Suppressor macrophage treated with lipopolysaccharide for 1 hour (primary cell): ENCODE measurements around the gene GNB1.
"Not testable (repeated sequence)": the region's sequence is repeated elsewhere in the genome, so short reads cannot be mapped to it uniquely, and the experiment has no call there.

Experiments
- DNase-seq, 3 donors: peaks; one replicate each; pipeline ENCODE4 v3.0.0-alpha.2; 2020 to 2022

GNB1 gene

DNA sequence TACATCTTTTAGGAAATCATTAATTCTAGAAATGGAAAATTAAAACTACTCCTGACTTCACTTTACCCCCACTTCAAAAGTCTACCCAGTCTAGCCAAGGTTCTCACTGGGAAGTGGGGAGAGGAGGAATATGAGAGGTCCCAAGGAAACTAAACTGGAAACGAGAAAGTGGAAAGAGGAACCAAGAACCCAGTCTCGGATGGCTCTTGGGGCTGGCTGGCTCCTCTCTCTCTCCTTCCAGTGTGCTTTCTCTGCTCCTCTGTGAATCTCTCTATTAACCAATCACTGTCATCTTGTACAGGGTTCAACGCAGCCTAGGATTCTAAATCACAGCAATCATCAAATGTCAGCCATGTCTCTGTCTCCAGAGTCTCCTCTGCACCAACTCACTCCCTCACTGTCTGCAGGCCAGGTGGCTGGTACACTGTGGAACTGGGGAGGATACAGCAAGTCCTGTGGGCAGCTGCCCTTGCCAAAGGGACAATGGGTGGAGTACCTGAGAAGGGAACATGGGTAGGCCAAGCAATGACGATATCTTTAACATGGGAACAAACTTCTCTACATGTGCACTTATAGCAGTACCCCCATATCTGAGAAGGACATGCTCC is 33.7 kb downstream of the GNB1 start:
- peak; percentile 28 to 47 (median 36) for DNase-seq

- DNase-seq, result not testable (repeated sequence)
These were observed 34.7 kb downstream of the GNB1 start for GRCh38 chr1:1856161-1856560.

GRCh38 chr1:1853593-1854257 is 37.2 kb downstream of the GNB1 start:
- no peak for DNase-seq

GRCh38 chr1:1852619-1853414 is 38.1 kb downstream of the GNB1 start:
- no peak for DNase-seq

DNA sequence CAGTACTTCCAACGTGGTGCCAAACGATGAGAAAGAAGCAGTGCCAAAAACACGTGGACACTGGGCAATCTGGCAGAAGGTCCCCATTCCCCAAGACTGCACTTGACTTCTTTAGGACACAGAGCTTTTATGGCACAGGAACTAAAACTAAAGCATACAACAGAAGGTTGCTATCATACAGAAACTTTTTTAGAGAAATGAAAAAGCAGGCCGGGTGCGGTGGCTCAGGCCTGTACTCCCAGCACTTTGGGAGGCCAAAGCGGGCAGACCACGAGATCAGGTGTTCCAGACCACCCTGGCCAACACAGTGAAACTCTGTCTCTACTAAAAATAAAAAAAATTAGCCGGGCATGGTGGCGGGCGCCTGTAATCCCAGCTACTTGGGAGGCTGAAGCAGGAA is 43.0 kb downstream of the GNB1 start:
- DNase-seq, result no peak

DNA sequence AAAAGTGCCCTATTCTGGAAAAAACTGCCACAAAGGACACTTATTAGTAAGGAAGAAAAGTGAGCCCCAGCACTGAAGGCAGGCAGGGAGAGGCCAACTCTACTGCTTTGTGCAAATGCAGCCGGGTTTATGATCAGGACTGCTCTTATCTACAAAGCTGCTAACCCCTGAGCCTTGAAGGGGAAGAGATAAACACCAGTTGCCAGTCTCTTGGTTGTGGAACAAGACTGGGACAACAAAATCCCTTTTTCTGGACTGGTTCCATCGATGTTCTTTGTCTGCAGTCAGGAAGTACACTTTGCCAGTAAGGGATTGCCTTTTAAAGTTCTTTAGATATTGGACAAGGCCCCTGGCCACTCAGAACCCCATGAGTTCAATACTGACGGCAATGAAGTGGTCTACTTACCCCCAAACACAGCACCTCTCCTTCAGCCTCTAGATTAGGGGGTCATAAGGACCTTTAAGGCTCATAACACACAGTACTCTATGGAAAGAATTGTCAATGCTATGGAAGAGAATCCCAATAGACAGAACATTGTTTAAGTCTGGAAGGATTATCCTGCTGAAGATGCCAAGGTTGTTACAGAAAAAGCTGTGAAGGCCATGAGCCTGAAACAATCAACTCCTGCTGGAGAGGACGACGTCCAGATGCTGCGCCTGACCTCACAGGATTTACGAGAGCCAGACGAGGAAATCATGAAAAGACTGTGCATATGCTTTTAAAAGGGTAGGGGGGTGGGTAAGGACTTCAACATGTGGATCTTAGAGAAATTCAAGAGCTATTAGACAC is 43.6 kb downstream of the GNB1 start:
- DNase-seq, result no peak

- DNase-seq, result no peak
These were observed 44.4 kb downstream of the GNB1 start for GRCh38 chr1:1846386-1846918.

GRCh38 chr1:1842360-1843146 is 48.3 kb downstream of the GNB1 start:
- no peak for DNase-seq

- DNase-seq, result peak; percentile 50 to 74 (median 66)
These were observed 49.3 kb downstream of the GNB1 start for GRCh38 chr1:1841575-1841995.

DNA sequence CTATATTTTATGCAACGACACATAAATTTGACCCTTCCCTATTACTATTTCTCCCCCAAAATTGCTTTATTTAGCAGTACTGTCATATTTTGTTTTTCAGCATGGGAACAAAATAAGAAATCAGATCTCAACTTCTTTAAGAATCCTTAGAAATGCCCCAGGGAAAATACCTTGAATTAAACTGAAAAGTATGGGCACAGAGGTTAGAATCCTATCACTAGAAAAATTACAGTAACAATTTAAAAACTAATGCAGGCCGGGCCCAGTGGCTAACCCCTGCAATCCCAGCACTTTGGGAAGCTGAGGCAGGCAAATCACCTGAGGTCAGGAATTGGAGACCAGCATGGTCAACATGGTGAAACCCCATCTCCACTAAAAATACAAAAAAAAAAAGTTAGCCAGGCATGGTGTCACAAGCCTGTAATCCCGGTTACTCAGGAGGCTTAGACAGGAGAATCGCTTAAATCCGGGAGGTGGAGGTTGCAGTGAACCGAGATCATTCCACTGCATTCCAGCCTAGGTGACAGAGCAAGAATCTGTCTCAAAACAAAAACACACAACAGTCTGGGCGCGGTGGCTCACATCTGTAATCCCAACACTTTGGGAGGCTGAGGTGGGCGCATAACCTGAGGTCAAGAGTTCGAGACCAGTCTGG is 51.4 kb downstream of the GNB1 start:
- no peak for DNase-seq

- no peak for DNase-seq
These were observed 54.8 kb downstream of the GNB1 start for GRCh38 chr1:1836119-1836518.

- no peak for DNase-seq
These were observed 55.3 kb downstream of the GNB1 start for GRCh38 chr1:1835546-1835945.

DNA sequence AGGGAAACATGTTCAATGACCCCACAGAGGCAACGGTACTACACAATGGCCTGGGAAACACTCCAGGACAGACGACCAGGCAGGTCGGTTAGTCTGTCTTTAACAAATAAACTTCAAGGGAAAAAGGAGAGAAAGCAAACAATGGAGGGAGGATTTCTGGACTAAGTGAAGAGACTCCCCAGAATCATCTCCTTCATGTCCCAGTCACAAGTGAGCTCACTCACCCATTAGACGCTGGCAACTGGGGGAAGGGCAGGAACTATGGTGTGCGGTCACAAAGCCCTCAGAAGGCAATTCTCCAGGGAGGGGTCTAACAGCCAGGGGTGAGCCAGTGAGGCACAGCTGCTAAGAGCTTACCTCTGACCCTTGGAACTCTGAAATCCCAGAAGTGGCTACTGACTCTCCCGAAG is 57.0 kb downstream of the GNB1 start:
- no peak for DNase-seq

DNA sequence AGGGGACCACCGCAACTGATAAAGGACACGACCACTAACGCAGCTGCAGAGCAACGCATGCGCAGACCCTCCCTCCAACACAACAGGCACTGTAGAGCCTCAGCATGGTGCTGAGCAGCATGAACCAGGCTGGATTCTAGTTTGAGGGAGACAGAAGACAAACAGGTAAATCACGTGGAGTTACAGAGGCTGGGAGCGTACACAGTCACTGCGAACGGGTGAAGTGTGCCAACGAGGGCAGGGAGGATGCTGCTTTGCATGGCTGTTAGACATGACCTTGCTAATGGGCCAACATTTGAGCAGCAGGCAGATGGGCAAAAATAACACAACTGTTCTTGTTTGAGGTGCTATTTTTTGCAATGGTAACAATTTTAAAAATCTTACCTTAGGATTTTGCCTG is 57.4 kb downstream of the GNB1 start:
- DNase-seq, result no peak

DNA sequence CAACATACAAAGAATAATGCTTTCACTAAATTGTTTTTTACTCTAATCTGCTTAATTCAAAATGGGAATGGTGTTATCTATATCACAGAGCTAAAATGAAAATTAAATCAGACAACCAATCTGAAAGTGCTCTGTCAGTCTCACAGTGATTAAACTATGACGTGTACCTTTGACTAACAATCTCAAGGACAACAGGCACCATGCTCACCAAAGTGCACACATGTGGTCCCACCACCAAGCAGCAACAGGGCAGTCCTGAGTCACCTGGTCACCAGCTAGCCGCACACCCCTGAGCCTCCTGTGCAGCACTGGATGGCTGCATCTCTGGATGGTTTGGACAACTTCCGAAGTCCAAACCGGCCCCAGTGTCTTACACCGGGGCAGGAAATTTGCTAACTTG is 58.1 kb downstream of the GNB1 start:
- no peak for DNase-seq

DNA sequence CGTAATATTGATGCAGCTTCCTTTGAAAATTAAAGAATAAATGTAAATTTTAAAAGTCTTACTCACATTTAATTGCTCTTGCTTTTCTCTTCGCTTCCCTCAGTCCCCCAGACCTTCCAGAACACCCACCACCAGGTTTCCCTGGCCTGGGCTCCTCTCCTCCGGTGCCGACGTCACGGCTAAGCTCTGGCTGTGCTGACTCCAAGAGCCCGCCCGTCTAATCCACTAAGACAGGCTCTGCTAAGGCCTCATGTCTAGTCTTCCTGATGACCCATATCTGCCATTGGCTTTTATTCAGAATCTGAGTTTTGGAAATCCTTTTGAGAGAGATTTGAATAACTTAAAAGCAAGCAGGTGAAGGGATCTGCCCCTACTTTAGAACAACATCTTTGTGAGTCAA is 58.7 kb downstream of the GNB1 start:
- no peak for DNase-seq

GRCh38 chr1:1827089-1827848 is 63.6 kb downstream of the GNB1 start:
- DNase-seq, result no peak

GRCh38 chr1:1826356-1827088 is 64.4 kb downstream of the GNB1 start:
- no peak for DNase-seq

DNA sequence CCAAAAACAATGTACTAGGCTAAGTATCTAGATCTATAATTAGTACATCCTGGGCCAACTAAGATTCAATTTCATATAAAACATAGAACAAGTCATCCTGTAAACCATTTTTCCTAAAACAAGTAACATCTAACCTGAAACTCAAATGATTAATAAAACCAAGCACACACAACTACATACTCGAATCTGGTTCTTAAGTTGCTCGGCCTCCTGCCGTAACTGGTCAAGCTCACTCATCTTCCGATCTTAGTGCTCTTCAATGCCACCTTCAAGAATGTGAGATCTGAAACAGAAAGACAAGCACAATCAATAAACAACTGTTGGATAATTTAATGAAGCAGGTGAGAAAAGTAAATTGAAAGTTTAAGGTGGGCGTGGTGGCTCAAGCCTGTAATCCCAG is 65.7 kb downstream of the GNB1 start:
- no peak for DNase-seq

GRCh38 chr1:1819762-1820161 is 71.1 kb downstream of the GNB1 start:
- no peak for DNase-seq
